Activated CD4-positive, alpha-beta T cell treated with anti-CD3 and anti-CD28 coated beads, Interleukin-2, amount 50 U/mL, for 1 hour (primary cell): ENCODE measurements around the gene SLC25A30.

Experiments used
- DNase-seq: peaks from one replicate; pipeline ENCODE4 v3.0.0-alpha.2; 2020

The SLC25A30 gene, protein sequence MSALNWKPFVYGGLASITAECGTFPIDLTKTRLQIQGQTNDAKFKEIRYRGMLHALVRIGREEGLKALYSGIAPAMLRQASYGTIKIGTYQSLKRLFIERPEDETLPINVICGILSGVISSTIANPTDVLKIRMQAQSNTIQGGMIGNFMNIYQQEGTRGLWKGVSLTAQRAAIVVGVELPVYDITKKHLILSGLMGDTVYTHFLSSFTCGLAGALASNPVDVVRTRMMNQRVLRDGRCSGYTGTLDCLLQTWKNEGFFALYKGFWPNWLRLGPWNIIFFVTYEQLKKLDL

DNA sequence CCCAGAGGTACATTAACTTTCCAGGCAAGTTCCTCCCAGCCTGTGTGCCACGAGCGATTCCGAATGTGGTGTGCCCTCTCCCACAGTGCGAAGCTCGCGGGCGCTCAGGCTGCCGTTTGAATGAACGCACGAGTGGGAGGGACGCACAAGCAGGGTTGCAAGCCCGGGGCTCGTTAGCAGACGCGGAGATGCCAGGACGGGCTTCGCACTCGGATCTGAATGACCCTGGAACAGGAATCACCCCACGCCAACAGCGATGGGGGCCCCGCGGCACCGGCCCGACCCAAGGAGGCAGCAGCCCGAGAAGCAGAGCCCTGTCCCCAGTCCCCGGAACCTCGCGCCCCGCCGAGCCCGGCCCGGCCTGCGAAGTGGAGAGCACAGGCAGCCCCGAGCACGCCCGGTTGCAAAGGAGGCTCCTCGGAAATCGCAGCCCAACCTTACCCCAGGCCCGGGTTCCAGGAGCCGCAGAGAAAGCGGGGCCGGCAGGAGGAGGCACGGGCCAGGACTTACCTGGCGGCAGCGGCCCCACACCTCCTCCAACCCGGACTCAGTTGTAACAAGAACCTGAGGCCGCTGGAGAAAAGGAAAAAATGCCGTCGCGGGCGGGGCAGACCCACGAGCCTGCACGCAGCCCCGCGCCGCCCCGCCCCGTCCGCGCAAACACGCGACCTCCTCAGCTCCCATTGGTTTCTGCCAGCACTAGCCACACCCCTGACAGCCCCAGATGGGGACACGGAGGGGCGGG lies at the start of gene SLC25A30:
Gene SLC25A30 (minus strand): TSS at position 584 of the 745 bp plus-strand sequence. CDS start 6,948 bp downstream, outside the sequence.
- DNase-seq = peak; percentile 90

DNA sequence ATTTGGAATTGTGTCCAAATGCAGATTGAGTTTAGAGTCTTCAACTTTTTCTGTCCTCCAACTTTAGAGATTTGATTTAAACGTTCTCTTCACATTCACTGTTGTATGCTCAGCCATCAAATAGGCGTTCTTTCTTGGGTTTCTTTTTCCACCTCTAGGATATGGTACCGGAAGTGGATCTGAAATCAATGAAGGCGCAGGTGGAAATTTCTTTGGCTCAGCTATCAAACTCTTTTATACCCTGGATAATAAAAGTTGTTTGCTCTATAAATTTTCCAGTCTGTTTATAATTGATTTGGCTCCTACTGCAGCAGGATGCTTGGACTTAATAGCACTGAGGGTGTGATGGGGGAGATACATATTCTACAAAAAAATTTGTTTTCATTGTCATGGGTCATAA lies 48.2 kb upstream of the SLC25A30 start:
- no peak for DNase-seq

DNA sequence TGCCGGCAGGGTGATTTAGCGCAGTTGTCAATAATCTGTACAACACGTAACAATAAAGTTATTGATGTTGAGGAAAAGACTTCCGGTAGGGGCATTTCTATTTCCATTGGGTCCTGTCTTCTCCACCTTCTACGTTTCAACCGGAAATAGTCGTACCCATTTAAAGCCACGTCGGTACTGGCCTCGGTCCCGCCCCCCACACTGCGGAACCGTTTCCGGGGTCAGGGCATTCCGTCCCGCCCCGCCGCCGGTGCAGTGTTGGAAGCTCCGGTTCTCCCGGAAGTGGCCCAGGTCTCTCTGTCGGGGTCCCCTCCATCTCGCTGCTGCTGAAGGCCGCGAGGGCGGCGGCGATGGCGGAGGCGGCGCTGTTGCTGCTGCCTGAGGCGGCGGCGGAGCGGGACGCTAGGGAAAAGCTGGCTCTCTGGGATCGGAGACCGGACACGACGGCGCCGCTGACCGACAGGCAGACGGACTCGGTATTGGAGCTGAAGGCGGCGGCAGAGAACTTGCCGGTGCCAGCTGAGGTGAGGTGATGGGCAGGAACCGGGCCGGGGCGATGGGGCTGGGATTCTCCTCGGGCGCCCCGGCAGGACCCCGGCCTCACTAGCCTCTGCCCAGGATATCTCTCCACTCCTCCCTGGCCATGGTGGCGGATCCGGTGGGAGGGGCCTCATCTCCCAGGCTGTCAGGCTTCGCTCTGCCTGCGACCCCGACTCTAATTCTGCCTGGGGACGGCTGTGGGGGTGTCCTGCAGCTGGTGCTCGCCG lies 46.7 kb upstream of the SLC25A30 start, which contains the start of gene COG3:
Gene COG3 (plus strand): TSS at position 253 of the 767 bp plus-strand sequence. CDS start 98 bp downstream, at position 351.
- peak; percentile 93 for DNase-seq

DNA sequence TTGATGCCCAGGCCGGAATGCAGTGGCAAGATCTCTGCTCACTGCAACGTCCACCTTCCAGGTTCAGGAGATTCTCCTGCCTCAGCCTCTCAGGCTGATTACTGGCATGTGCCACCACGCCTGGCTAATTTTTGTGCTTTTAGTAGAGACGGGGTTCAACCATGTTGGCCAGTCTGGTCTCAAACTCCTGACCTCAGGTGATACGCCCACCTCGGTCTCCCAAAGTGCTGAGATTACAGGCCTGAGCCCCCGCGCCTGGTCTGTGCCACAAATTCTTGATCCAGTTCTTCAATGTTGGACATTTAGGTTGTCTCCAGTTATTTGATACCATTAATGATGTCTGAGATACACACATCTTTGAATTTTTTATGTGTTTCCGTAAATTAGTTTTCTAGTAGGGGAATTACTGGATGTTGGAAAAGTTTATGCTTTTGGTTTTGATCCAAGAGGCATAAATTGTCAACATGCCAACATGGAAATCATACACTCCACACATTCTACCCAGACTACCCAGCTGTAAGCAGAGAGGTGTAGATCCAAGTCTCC lies 46.0 kb upstream of the SLC25A30 start:
- no peak for DNase-seq

DNA sequence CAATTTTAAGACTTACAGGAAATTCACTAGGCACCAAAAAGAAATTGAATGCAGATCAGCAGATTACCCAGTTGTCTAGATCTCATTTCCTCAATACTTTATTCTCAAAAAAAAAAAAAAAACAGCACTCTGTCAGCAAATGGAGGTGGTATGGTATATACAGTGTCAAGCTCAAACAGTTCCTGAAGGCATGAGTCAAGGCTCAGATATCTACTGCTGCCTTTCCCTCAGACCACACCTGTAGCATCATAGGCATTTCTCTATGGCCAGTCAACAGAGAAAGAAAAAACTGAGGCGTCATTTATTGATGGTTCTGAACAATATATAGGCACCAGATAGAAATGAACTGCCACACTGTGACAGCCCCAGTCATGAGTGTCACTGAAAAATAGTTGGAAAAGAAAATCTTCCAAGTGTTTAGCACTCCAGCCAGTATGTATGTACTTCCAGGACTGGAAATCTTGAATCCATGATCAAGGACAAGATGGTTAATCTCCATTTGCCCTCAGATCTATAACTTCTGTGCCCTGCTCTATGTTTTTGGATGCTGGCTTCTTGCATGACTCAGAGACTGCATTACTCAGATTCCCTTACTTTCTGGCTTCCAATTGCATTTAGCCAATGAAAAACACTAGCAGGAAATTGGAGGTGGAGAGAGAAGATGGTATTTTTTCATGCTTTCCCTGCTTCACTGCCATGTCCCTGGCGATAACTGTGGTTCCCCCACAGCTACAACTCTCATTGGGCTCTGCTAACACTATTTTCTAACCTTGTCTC lies 38.2 kb upstream of the SLC25A30 start:
- no peak for DNase-seq

DNA sequence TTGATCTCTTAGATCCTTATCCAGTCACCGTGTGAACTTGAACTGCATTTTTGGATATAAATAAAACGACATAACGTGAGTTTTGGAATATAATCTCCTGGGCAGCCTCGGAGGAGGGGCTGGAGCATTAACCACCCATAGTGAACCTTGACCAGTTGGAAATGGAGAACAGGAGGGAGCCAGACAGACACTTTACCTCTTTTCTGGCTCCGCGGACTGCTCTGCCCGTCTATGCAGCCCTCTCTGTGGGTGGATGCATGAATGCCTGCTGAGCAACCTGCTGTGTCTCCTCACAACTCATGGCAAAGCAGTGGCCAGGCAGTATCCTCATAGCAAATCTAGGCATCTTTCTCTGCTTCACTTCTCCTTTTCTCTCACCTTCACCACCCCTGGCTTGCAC lies 36.0 kb upstream of the SLC25A30 start:
- DNase-seq = no peak

DNA sequence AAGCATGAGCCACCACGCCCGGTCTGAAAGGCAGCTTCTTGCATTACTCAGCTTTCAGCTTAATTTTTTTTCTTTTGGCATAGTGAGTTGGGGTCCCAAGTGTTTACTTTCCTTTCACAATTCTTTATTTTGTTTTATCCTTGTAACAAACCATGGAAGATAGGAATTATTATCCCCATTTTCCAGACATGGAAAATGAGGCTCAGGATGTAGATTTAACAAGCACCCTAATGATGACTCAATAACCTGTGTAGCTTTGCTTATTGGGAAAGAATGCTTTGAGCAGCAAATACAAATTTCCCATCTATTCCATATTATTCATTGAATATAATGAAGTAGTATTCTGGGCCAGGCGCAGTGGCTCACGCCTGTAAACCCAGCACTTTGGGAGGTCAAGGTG lies 33.1 kb upstream of the SLC25A30 start:
- DNase-seq = no peak

DNA sequence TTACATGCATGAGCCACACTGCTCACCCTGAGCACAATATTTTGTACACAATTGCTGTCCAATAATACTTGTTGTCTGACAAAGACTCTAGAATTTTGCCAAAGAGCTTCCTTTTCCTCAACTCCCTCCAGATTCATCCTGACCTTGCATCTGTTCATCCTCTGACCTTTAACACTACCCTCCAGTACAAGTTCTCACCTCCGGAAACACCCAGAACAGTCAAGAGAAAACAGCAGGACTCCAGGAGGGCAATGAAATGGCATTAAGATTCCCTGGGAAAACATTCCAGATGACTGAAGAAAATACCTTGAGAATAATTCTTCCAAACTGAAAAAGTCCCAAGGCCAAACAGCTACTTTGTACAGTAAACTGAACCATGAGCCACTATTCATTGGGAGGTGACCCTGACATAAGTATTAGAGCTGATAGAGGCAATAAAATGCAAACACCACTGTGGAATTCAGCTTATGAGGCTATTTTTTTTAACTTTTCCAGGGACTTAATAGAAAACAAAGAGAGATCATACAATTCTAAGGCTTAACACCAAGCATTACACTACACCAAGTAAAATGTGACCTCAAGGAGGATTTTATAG lies 30.9 kb upstream of the SLC25A30 start:
- DNase-seq = no peak

DNA sequence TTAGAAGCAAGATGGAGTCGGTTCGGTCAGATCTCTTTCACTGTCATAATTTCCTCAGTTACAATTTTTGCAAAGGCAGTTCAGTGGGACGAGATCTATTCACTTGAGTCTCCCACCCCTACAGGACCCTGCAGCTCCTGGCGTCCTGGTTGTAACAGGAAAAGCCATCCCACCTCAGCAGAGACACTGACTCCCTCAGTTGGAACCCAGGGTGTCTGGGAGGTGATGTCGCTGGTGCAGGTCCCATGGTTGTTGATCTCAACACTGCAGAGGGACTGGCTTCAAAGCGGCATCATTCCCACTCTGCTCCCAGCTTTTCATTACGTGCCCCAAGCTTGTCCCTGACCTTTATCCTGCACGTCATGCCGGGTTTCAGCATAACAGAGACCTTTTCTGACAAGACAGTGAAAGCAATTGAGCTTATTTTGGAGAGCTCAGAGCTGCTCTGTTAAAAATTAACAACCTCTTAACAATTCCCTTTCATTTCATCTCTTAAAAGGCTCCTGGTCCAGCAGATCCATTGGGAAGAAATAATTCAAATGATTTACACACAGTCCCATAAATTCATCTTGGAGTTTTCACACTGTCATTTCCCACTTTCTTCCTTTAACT lies 29.0 kb upstream of the SLC25A30 start:
- no peak for DNase-seq

DNA sequence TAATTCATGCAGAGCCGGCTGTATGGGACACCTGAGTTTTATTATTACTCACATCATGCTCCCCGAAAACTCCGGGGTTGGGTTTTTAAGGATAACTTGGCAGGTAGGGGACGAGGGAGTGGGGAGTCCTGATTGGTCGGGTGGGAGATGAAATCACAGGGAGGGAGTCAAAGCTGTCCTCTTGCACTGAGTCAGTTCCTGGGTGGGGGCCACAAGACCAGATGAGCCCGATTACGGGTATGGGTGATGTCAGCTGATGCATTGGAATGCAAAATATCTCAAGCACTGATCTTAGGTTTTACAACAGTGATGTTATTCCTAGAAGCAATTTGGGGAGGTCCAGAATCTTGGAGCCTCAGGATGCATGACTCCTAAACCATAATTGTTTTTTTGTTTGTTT lies 28.0 kb upstream of the SLC25A30 start:
- no peak for DNase-seq

DNA sequence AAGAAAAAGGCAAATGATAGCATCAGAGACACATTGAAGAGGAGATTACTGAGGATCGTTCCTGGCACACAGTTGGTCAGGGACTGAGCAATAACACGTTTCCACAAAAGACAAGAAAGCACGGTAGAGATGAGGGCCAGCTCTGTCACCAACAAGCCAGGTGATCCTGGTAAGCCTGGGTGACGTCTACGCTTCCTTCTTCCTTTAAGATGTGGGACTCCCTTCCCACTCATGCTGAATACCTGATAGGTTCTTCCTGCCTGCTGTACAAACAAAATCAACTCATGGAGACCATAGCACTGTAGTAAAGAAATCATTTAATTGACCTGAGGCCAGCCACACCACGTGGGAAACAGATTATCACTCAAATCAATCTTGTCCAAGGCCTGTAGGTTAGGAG lies 26.9 kb upstream of the SLC25A30 start:
- DNase-seq = no peak

DNA sequence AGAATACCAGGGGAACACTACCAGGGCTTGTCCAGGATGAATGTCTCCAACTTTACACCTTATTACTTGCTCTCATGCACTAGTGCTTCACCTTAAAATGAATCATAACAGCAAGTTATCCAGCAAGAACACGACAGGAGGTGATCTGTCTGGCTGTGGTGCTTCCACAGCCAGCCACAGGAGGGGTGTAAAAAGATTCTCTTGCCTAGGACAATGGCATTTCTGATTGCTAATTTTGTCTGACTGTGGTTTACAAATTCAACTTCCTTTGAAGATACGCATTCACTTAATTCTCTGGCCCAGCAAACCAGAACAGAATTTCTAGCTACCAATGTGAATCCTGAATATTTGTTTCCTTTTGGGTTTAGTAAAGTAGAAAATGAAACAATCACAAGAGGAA lies 23.5 kb upstream of the SLC25A30 start:
- no peak for DNase-seq

DNA sequence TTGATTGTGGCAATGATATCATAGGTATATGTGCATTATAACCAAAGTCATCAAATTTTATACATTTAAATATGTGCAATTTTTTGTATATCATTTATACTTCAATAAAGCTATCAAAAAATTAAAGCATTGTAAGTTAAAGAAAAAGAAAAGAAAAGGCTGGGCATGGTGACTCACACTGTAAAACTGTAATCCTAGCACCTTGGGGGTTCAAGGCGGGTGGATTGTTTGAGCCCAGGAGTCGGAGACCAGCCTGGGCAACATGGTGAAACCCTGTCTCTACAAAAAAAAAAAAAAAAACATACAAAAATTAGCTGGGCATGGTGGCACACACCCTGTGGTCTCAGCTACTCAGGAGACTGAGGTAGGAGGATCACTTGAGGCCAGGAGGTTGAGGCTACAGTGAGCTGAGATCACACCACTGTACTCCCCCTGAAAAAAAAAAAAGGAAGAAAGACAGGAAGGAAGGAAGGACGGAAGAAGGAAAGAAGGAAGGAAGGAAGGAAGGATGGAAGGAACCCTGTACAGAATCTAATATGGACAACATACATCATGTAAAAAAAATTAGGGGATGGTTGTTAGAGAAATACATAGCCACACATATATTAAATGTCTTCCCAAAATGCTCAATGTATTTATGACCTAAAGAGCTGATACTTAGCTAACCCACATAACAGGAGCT lies 21.7 kb upstream of the SLC25A30 start:
- no peak for DNase-seq

DNA sequence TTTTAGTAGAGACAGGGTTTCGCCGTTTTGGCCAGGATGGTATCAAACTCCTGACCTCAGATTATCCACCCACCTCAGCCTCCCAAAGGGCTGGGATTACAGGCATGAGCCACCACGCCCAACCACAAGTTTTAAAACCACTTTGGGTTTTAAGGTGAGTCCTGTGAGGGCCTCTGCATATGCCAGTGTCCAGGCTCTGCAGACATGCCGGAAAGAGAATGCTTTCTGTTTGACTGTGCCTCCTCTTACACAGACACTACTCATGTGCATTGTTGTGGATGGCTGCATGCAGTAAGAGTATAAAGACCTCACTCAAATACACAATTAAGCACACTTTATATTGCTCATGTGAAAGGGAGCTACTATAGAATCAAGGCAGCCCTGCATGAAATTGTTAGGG lies 20.8 kb upstream of the SLC25A30 start:
- no peak for DNase-seq

DNA sequence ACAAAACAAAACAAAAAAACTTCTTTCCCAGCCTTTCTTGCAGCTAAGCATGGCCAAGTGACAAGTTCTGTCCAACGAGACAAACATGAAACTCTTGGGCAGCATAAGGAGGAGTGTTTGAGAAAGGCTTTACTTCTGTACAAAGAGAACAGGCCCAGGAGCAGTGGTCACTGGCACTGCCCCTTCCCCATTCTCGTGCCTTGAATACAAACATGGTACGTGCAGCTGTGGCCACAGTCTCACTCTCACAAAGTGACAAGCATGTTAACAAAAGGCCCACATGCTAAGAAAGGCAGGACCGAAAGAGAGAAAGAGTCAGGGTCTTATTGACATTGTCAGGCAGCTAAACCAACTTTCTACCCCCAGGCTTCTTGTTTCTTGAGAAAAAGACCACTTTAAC lies 19.8 kb upstream of the SLC25A30 start:
- no peak for DNase-seq

DNA sequence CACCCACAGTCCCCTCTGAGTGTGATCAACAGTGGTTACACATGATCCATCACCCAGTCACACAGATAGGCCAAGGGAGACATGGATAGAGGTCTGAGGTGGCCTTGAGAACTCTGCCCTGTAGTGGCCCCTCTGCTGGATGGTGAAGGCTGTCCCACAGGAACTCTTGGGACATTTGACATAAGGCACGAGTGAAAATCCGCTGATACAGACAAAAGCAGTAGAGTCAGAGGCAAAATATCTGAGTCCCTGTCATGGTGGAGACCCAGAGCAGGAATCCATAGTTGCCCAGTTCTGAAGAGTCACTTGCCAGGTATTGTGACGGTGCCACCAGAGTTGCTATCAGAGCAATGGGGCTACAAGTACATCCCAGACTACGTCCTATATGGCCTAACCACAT lies 18.8 kb upstream of the SLC25A30 start:
- DNase-seq = no peak

DNA sequence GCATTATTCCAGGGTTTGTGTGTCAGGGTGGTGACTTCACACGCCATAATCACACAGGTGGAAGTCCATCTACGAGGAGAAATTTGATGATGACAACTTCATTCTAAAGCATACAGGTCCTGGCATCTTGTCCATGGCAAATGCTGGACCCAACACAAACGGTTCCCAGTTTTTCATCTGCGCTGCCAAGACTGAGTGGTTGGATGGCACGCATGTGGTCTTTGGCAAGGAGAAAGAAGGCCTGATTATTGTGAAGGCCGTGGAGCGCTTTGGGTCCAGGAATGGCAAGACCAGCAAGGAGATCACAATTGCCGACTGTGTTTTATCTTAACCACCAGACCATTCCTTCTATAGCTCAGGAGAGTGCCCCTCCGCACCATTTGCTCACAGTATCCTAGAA lies 18.2 kb upstream of the SLC25A30 start:
- no peak for DNase-seq

DNA sequence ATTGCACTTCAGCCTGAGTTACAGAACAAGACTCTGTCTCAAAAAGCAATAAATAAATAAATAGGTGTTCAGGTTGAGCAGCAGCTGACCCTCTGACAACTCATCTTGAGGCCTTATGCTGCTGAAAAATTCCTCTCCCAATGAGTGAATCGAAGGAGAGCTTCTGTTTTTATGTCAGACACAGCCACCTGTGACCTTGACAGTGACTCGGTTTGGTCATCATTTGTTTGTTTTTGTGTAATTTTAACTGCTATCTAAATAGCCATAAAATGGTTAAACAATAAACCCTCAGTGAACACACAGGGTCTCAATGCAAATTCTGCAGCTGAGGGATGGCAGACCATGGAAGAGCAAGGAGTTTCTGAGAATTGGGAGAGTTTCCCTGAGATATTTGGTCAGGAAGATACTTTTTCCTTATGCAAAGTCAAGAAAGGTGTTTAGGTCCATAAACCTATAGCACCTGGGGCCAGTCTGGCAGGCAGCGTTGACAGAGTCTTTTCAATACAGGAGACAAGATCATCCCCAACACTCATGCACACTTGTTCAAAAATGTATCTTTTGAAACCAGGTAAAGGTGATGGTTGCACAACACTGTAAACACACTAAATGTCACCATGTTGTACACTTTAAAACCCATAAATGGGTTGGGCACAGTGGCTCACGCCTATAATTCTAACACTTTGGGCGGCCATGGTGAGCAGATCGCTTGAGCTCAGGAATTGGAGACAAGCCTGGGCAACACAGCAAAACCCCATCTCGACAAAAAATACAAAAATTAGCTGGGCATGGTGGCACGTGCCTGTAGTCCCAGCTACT lies 16.6 kb upstream of the SLC25A30 start:
- DNase-seq = no peak

DNA sequence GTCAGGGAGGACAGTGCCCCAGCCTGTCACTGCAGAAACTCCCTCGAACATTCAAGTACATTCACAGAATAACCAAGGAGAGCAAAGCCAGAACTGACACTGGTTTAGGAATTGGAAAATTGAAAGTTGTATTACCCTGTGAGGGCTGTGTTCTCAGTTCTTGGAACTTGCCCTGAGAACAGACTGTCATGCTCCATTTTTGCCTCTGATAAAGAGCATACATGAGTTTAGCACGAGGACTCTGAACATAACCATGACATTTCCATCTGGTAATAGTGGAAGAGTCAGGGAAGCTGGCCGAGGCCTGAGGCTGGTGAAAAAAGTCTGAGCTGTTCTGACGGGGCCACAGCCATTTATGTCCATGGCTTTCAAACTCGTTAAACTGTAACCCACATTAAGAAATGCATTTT lies 15.2 kb upstream of the SLC25A30 start:
- DNase-seq = no peak

DNA sequence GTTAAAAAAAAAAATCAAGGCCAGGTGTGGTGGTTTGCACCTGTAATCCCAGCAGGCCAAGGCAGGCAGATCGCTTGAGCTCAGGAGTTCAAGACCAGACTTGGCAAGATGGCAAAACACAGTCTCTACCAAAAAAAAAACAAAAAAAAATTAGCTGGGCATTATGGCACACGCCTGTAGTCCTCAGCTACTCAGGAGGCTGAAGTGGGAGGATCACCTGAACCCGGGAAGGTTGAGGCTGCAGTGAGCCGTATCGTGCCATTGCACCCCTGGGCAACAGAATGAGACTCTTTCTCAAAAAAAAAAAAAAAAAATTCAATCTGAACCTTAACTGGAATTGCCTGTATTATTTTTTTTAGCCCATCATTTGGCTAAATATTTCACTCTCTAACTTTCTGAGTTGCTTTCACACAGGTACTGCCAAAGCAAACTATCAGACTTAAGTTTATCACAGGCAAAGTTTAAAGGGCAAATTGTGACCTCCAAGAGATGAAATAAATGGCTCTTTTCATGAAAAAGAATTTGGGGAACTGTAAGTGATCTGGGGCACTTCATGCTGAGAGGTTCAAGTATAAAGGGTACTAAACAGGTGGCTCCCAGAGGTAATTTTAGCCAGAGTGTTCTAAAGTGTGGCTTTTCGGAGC lies 14.7 kb upstream of the SLC25A30 start:
- no peak for DNase-seq
